ENCODE measurements around the gene TSPAN18. TPM values are rescaled to one million over a fixed set of nuclear protein-coding genes. Genes with fewer than 3 reads are reported as not detected.

Gene TSPAN18
- total and polyA plus RNA-seq, 2 experiments from 2014 or later, result 6.0 to 10.6 TPM

- peaks cover 20% of the 10 kb centered on the region; the same call in 1 of the 2 replicates for H3K27me3 ChIP-seq (ENCODE audit: insufficient read depth)
- DNase-seq (ENCODE audit: low spot score) (no peak), ATAC-seq (no peak)
- Mint-ChIP-seq H3K4me1 (peaks cover 82% of the 10 kb centered on the region), H3K36me3 (ENCODE audit: low read depth) (peaks cover 7% of the 10 kb centered on the region), H3K27me3 (ENCODE audit: insufficient read depth, low read depth, poor library complexity) (peaks cover 22% of the 10 kb centered on the region), H3K9me3 (no peaks in the 10 kb centered on the region; the same call in 1 of the 3 replicates), H3K4me3 (no peak overlapping the region), H3K27ac (no peak overlapping the region)
- H3F3A ChIP-seq (replicated peaks; ENCODE audit: low read depth), result no peaks in the 10 kb centered on the region
- H2AFZ ChIP-seq, result no peak overlapping the region
- no peaks in the 10 kb centered on the region for H4K20me1 ChIP-seq (replicated peaks; ENCODE audit: insufficient read depth)
- H3K4me1 ChIP-seq (ENCODE audit: insufficient read depth), result peaks cover 69% of the 10 kb centered on the region
- H3K9me2 ChIP-seq (ENCODE audit: insufficient read depth), result no peaks in the 10 kb centered on the region
- TF ChIP-seq EZH2phosphoT487 (IDR thresholded peaks at IDR 0.05; ENCODE audit: unreplicated experiment), result no peak
- TF ChIP-seq CTCF (conservative IDR thresholded peaks at IDR 0.05; ENCODE audit: low read depth in 2 of 2), result no peak
- TF ChIP-seq ZNF462 (CRISPR knock-in tag; IDR thresholded peaks at IDR 0.05), result no peak
- no peak for TF ChIP-seq ETS1 (IDR thresholded peaks at IDR 0.05)
- TF ChIP-seq JUNB (IDR thresholded peaks at IDR 0.05; ENCODE audit: unreplicated experiment), result no peak
- no peak for TF ChIP-seq STAT1 (IDR thresholded peaks at IDR 0.05; ENCODE audit: unreplicated experiment)
- no peak for TF ChIP-seq CREB1 (CRISPR knock-in tag; IDR thresholded peaks at IDR 0.05; ENCODE audit: low read depth)
- no peak for TF ChIP-seq ZNF114 (CRISPR knock-in tag; IDR thresholded peaks at IDR 0.05)
- TF ChIP-seq POLR2AphosphoS5 (IDR thresholded peaks at IDR 0.05; ENCODE audit: low read depth), result no peak
- TF ChIP-seq EZH2 (IDR thresholded peaks at IDR 0.05; ENCODE audit: low read depth, unreplicated experiment), result no peak
- no peak for TF ChIP-seq NANOG (IDR thresholded peaks at IDR 0.05; ENCODE audit: borderline replicate concordance)
- TF ChIP-seq REST (IDR thresholded peaks at IDR 0.05; ENCODE audit: unreplicated experiment), result no peak
- no peak overlapping the region for H3K4me2 ChIP-seq
- H3K79me2 ChIP-seq (replicated peaks; ENCODE audit: insufficient read depth), result no peaks in the 10 kb centered on the region; the same call in 1 of the 2 replicates
- H3K27ac ChIP-seq (ENCODE audit: low read depth), result no peak overlapping the region
- H3K36me3 ChIP-seq (ENCODE audit: insufficient read depth), result peaks cover 7% of the 10 kb centered on the region; the same call in 1 of the 2 replicates
- no peak overlapping the region for H3K4me3 ChIP-seq
Observed at GRCh38 chr11:44738791-44739190, 12.0 kb downstream of the TSPAN18 start.

Data from GM23338 (cell line).